Ishikawa (cell line): Measurements from ENCODE around the gene IRX2.

Experiments used
- CEBPB ChIP-seq: IDR thresholded peaks from 2 replicates; pipeline ENCODE4 v1.6.1; 2012
- CREB1 ChIP-seq: IDR thresholded peaks from 2 replicates; pipeline ENCODE4 v1.6.1; 2012; ENCODE audit warnings: low read depth
- TEAD4 ChIP-seq: IDR thresholded peaks from 2 replicates; pipeline ENCODE4 v1.6.1; 2012
- TF ChIP-seq, protein P1 (sequence below): IDR thresholded peaks from 2 replicates; pipeline ENCODE4 v1.6.1; 2012; ENCODE audit warnings: low read depth, mild to moderate bottlenecking
- TF ChIP-seq, protein P2 (sequence below): IDR thresholded peaks from 2 replicates; pipeline ENCODE4 v1.6.1; 2012

GRCh38 chr5:2759091-2759490, 7.6 kb upstream of the IRX2 start:
- TF ChIP-seq, protein P1, sequence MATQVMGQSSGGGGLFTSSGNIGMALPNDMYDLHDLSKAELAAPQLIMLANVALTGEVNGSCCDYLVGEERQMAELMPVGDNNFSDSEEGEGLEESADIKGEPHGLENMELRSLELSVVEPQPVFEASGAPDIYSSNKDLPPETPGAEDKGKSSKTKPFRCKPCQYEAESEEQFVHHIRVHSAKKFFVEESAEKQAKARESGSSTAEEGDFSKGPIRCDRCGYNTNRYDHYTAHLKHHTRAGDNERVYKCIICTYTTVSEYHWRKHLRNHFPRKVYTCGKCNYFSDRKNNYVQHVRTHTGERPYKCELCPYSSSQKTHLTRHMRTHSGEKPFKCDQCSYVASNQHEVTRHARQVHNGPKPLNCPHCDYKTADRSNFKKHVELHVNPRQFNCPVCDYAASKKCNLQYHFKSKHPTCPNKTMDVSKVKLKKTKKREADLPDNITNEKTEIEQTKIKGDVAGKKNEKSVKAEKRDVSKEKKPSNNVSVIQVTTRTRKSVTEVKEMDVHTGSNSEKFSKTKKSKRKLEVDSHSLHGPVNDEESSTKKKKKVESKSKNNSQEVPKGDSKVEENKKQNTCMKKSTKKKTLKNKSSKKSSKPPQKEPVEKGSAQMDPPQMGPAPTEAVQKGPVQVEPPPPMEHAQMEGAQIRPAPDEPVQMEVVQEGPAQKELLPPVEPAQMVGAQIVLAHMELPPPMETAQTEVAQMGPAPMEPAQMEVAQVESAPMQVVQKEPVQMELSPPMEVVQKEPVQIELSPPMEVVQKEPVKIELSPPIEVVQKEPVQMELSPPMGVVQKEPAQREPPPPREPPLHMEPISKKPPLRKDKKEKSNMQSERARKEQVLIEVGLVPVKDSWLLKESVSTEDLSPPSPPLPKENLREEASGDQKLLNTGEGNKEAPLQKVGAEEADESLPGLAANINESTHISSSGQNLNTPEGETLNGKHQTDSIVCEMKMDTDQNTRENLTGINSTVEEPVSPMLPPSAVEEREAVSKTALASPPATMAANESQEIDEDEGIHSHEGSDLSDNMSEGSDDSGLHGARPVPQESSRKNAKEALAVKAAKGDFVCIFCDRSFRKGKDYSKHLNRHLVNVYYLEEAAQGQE, result no peak
- no peak for TF ChIP-seq TEAD4
- TF ChIP-seq, protein P2, sequence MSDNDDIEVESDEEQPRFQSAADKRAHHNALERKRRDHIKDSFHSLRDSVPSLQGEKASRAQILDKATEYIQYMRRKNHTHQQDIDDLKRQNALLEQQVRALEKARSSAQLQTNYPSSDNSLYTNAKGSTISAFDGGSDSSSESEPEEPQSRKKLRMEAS, result no peak
- TF ChIP-seq CEBPB, result no peak
- TF ChIP-seq CREB1, result no peak
